ENCODE data around the gene CEBPA.

DNA sequence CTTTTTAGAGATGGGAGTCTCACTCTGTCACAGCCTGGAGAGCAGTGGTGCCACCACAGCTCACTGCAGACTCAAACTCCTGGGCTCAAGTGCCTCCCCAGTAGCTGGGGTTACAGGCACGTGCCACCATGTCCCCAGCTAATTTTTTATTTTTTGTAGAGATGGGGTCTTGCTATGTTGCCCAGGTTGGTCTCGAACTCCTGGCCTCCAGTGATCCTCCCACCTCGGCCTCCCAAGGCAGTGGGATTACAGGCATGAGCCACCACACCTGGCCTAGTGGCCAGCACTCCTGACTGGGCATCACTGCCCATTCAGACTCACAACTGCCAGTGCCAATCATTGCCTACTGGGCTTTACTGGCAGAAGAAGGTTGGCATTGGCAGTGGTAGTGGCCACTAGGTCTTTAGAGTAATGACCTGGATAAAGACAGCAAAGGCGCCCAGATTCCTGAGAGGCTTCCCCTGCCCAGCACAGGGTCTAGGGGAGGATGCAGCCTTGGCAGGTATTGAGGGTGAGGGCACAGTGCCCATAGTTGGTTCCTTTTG is 49.8 kb downstream of the CEBPA start:
- TF ChIP-seq CTCF (IDR thresholded peaks at IDR 0.05; ENCODE audit: low read length) = no peak
- TF ChIP-seq EZH2 (IDR thresholded peaks at IDR 0.05; ENCODE audit: borderline replicate concordance, low read length) = no peak

Data from OCI-LY1 (cell line).